ENCODE results near the gene TUBA1B. TPM values are rescaled to one million over a fixed set of nuclear protein-coding genes. Genes with fewer than 3 reads are reported as not detected.
A peak's percentile ranks its signal among the peaks of the same experiment; 100 is the strongest.

The TUBA1B gene
- total RNA-seq, 1 experiment from 2014 or later = 4,068 TPM

- DNase-seq (ENCODE audit: low read depth) = no peak
Observed at GRCh38 chr12:49091056-49091835, 39.9 kb downstream of the TUBA1B start.

DNA sequence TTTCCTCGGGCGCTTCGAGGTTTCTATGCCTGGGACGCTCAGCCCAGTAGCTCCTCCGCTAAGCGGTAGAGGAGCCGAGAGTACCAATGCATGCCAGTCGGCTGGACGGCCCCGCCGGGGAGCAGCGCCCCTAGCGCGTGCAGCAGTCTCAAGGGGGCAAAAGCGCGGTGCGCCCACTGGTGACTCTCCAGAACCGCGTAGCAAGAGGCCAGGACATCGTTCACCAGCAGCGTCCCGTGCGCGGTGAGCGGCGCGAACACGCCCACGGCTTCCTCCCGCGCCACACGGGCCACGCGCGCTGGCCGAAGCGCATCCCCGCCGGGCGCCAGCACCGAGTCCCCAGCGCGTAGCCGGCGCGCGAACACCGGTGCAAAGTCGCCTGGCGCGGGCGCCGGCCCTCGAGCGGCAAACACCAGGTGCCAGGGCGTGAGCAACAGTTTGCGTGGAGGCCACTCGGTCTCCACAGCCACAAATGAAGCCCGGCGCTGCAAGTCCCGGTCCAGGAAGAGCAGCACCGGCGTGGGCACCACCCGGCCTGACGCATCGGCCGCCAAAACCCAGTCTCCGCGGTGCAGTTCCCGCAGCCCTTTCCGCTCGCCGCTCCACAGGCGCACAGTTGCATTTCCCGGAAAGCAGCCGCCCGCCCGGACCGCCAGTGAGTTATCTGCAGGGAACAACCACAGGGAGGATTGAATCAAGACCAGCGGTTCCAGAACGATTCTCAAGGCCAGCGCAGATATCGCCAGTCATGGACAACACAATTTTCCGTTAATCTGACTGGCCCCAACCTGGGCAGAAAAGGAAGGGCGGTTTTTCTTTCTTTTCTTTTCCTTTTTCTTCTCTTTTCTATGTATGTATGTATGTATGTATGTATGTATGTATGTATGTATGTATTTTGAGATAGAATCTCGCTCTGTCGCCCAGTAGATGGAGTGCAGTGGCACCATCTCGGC lies 41.1 kb downstream of the TUBA1B start:
- peak; percentile 42 for DNase-seq (ENCODE audit: low read depth)

DNA sequence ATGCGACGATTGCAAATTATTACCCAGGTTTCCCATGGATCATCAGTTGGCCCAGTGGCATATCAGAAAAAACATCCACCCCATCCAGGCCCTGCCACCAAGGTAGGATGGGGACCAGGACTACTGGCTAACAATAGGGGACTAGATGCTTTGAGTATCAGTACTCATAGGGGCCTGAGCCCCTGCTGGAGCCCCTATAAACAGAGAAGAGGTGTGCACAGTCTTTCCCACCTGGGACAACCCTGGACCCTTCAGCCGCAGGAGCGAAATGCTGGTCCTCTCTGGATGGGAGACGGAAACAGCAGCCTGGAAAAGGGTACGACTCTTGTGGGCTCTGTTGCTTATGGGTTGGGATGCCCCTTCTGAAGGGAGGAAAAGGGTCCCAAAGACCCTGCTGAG lies 42.3 kb downstream of the TUBA1B start:
- DNase-seq (ENCODE audit: low read depth) = no peak

DNA sequence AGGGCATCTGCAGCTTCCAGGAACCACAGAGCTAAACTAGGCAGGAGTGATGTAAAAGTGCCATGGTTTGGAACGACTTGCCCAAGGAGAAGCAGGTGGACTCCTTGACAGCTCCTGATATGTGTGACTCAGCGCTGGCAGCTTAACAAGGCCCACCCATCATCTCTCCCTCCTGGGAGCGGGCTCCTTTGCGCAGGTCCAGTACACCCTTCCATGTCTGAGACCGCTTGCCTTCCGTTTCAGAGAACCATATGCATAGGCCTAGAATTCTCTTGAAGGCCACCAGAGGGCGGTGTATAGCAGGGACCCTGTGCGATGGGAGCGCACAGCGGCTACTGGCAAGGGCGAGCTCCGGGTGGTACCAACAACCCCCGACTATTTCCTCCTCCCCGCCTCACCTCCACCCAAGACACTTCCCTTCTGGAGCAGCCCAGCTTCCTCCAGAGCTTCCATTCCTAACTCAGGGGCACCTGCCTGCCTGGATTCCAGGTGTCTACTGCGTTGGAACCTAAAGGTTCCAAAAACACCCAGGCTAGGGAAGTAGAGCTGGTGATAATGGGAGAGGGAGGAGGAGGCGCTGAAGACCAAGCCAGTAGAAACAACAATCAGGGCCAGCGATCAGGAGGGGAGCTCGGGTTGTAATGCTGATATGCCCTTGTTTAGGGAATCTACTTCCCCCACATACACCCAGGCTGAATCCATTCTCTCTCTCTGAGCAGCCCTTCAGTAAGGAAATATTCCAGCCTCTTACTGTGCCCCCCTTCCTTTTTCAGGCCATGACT lies 42.9 kb downstream of the TUBA1B start:
- DNase-seq (ENCODE audit: low read depth) = peak; percentile 88

GRCh38 chr12:49086116-49086515 lies 45.1 kb downstream of the TUBA1B start:
- DNase-seq (ENCODE audit: low read depth) = no peak

GRCh38 chr12:49084438-49084837 lies 46.8 kb downstream of the TUBA1B start:
- DNase-seq (ENCODE audit: low read depth) = no peak

DNA sequence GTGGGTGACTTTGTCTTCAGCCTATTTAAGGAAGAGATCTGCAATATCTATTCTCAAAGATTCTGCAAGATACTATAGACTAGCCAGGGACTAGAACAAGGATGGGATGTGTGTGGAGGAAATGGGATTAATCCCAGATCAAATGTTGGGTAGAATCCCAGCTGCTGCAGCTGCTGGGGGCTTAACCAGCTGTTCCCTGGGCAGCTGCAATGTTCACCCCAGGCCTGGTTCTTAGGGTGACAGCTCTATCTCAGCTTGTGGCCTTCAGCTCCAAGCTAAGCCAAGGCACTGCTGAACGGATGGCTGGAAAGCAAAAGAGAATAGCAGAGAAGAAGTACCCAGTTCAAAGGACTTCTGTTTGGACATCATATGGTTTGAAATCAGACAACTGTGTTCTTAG lies 51.4 kb downstream of the TUBA1B start:
- DNase-seq (ENCODE audit: low read depth) = no peak

Other genes with a start within 250 kb of the TUBA1B start
- gene FKBP11, start 205.9 kb downstream of the TUBA1B start, total RNA-seq (2014; rRNA removed; shearing (Covaris generic)) = 5.3 and 8.4 TPM in 2 replicates
- gene ARF3, start 173.9 kb downstream of the TUBA1B start, total RNA-seq (2014; rRNA removed; shearing (Covaris generic)) = 80.8 and 81.3 TPM in 2 replicates
- 0.27 TPM in 1 of 2 replicates, not detected in the other for gene WNT10B, start 159.7 kb downstream of the TUBA1B start, total RNA-seq (2014; rRNA removed; shearing (Covaris generic))
- gene WNT1, start 153.1 kb downstream of the TUBA1B start, total RNA-seq (2014; rRNA removed; shearing (Covaris generic)) = not detected in 2 replicates
- not detected in 2 replicates for gene DDN, start 132.0 kb downstream of the TUBA1B start, total RNA-seq (2014; rRNA removed; shearing (Covaris generic))
- 56.0 and 59.3 TPM in 2 replicates for gene PRKAG1, start 112.6 kb downstream of the TUBA1B start, total RNA-seq (2014; rRNA removed; shearing (Covaris generic))
- gene KMT2D, start 70.6 kb downstream of the TUBA1B start, total RNA-seq (2014; rRNA removed; shearing (Covaris generic)) = 5.9 and 16.1 TPM in 2 replicates
- 2.5 and 4.5 TPM in 2 replicates for gene RHEBL1, start 61.4 kb downstream of the TUBA1B start, total RNA-seq (2014; rRNA removed; shearing (Covaris generic))
- not detected in 2 replicates for gene DHH, start 36.6 kb downstream of the TUBA1B start, total RNA-seq (2014; rRNA removed; shearing (Covaris generic))
- gene LMBR1L, start 20.5 kb downstream of the TUBA1B start, total RNA-seq (2014; rRNA removed; shearing (Covaris generic)) = 11.7 and 14.7 TPM in 2 replicates
- gene TUBA1A, start 57.7 kb upstream of the TUBA1B start, total RNA-seq (2014; rRNA removed; shearing (Covaris generic)) = 415 and 467 TPM in 2 replicates
- gene TUBA1C, start 133.7 kb upstream of the TUBA1B start, total RNA-seq (2014; rRNA removed; shearing (Covaris generic)) = 1,117 and 1,179 TPM in 2 replicates
- gene PRPH, start 163.8 kb upstream of the TUBA1B start, total RNA-seq (2014; rRNA removed; shearing (Covaris generic)) = 0.12 TPM in 1 of 2 replicates, not detected in the other
- 31.3 and 47.4 TPM in 2 replicates for gene TROAP, start 191.9 kb upstream of the TUBA1B start, total RNA-seq (2014; rRNA removed; shearing (Covaris generic))
- gene C1QL4, start 205.8 kb upstream of the TUBA1B start, total RNA-seq (2014; rRNA removed; shearing (Covaris generic)) = 0.39 TPM in 1 of 2 replicates, not detected in the other
- 8.2 and 12.3 TPM in 2 replicates for gene DNAJC22, start 215.5 kb upstream of the TUBA1B start, total RNA-seq (2014; rRNA removed; shearing (Covaris generic))
- gene SPATS2, start 236.1 kb upstream of the TUBA1B start, total RNA-seq (2014; rRNA removed; shearing (Covaris generic)) = 12.3 and 29.9 TPM in 2 replicates